Smooth muscle cell (in vitro differentiated cells): ENCODE measurements around the gene USHBP1. TPM values are rescaled to one million over a fixed set of nuclear protein-coding genes. Genes with fewer than 3 reads are reported as not detected.
A peak's percentile ranks its signal among the peaks of the same experiment; 100 is the strongest.

Source experiments
- DNase-seq: peaks from one replicate; lab custom pipeline; 2025; ENCODE audit not compliant: unreplicated experiment; lab: John Stamatoyannopoulos, UW
- H2AFZ ChIP-seq: fragments of 200-600 bp; sonication (generic); 2 replicates; pipeline ENCODE4 v1.6.0; 2016; ENCODE audit warnings: antibody characterized with exemption, low read depth, mild to moderate bottlenecking
- H3F3A ChIP-seq: fragments of 200-600 bp; sonication (generic); 2 replicates; pipeline ENCODE4 v1.6.0; 2017; ENCODE audit warnings: antibody characterized with exemption, low read depth
- H3K27ac ChIP-seq: fragments of 200-600 bp; sonication (generic); 2 replicates; pipeline ENCODE4 v1.5.1; 2016; ENCODE audit warnings: low read depth, mild to moderate bottlenecking
- H3K27me3 ChIP-seq: fragments of 200-600 bp; sonication (generic); 2 replicates; pipeline ENCODE4 v1.6.1; 2016; ENCODE audit warnings: low read depth, mild to moderate bottlenecking
- H3K36me3 ChIP-seq: fragments of 200-600 bp; sonication (generic); 2 replicates; pipeline ENCODE4 v1.5.1; 2016; ENCODE audit warnings: low read depth
- H3K4me1 ChIP-seq: fragments of 200-600 bp; sonication (generic); 2 replicates; pipeline ENCODE4 v1.5.1; 2016; ENCODE audit warnings: low read depth
- H3K4me2 ChIP-seq: fragments of 200-600 bp; sonication (generic); 2 replicates; pipeline ENCODE4 v1.6.0; 2016; ENCODE audit warnings: mild to moderate bottlenecking
- H3K4me3 ChIP-seq: fragments of 200-600 bp; sonication (generic); 2 replicates; pipeline ENCODE4 v1.5.1; 2016; ENCODE audit warnings: mild to moderate bottlenecking
- H3K79me2 ChIP-seq: fragments of 200-600 bp; sonication (generic); 2 replicates; pipeline ENCODE4 v1.6.0; 2016; ENCODE audit warnings: low read depth, mild to moderate bottlenecking
- H3K9ac ChIP-seq: fragments of 200-600 bp; sonication (generic); 2 replicates; pipeline ENCODE4 v1.6.0; 2016; ENCODE audit warnings: low read depth
- H3K9me3 ChIP-seq: fragments of 200-600 bp; sonication (generic); replicated peaks from 2 replicates; pipeline ENCODE4 v1.5.1; 2016; ENCODE audit warnings: low read depth
- H4K20me1 ChIP-seq: fragments of 200-600 bp; sonication (generic); 2 replicates; pipeline ENCODE4 v1.6.0; 2016; ENCODE audit warnings: low read depth
- CTCF ChIP-seq: fragments of 200-600 bp; sonication (generic); IDR thresholded peaks from 2 replicates; pipeline ENCODE4 v1.5.1; 2017; ENCODE audit warnings: borderline replicate concordance, mild to moderate bottlenecking, antibody characterized with exemption; ENCODE audit not compliant: insufficient read depth, poor library complexity, severe bottlenecking
- WGBS: methylation state at CpG from one replicate; pipeline ENCODE4 v1.1.7; 2016; ENCODE audit warnings: low lambda C conversion rate; 5-methylcytosine and 5-hydroxymethylcytosine counted together
- polyA plus RNA-seq: library from polyadenylated mRNA; unstranded; fragments of >200 nt; fragmentation: Nextera tagmentation; extraction: Ambion mirVana; gene quantifications from 2 replicates; pipeline ENCODE4 v1.2.1, GENCODE V29; 2016
- total RNA-seq: library from RNA; depleted of rRNA; stranded (reverse); fragments of >200 nt; gene quantifications from 2 replicates; pipeline ENCODE4 v1.2.3, GENCODE V29; 2014

USHBP1 gene
- total and polyA plus RNA-seq, 2 experiments from 2014 or later: not detected

GRCh38 chr19:17254636-17255035 lies 9.9 kb downstream of the USHBP1 start:
- Histone ChIP-seq H3F3A (no peaks in the 10 kb centered on the region), H3K36me3 (no peaks in the 10 kb centered on the region), H3K4me3 (no peak overlapping the region), H3K79me2 (no peaks in the 10 kb centered on the region), H3K9ac (no peak overlapping the region), H3K9me3 (no peaks in the 10 kb centered on the region), H2AFZ (no peak overlapping the region), H3K27ac (no peak overlapping the region), H3K27me3 (no peaks in the 10 kb centered on the region), H3K4me1 (no peaks in the 10 kb centered on the region), H4K20me1 (no peaks in the 10 kb centered on the region), H3K4me2 (no peak overlapping the region)
- no peak for TF ChIP-seq CTCF
- 91% methylated on average over 10 of the region's 10 CpGs for WGBS
- no peak for DNase-seq

GRCh38 chr19:17249887-17250548 lies 14.5 kb downstream of the USHBP1 start:
- Histone ChIP-seq H3K36me3 (no peaks in the 10 kb centered on the region), H3K4me1 (peaks cover 24% of the 10 kb centered on the region), H3K4me3 (no peak overlapping the region), H4K20me1 (no peaks in the 10 kb centered on the region), H3K9ac (no peak overlapping the region), H3K27ac (peak overlapping the region; percentile 73), H3K9me3 (no peaks in the 10 kb centered on the region), H3F3A (no peaks in the 10 kb centered on the region), H3K79me2 (peaks cover 2% of the 10 kb centered on the region), H3K27me3 (no peaks in the 10 kb centered on the region), H3K4me2 (no peak overlapping the region), H2AFZ (no peak overlapping the region)
- no peak for DNase-seq
- no peak for TF ChIP-seq CTCF
- 96% methylated on average over 15 of the region's 15 CpGs for WGBS

GRCh38 chr19:17248011-17248776 lies 16.4 kb downstream of the USHBP1 start:
- Histone ChIP-seq H3F3A (no peaks in the 10 kb centered on the region), H3K4me1 (peaks cover 24% of the 10 kb centered on the region), H3K4me3 (no peak overlapping the region), H3K36me3 (no peaks in the 10 kb centered on the region), H2AFZ (no peak overlapping the region), H3K79me2 (peaks cover 21% of the 10 kb centered on the region), H3K4me2 (peak overlapping the region; percentile 22), H3K27ac (peak overlapping the region; percentile 80), H3K9me3 (no peaks in the 10 kb centered on the region), H4K20me1 (peaks cover 10% of the 10 kb centered on the region), H3K27me3 (no peaks in the 10 kb centered on the region), H3K9ac (no peak overlapping the region)
- WGBS: 55% methylated on average over 21 of the region's 21 CpGs
- TF ChIP-seq CTCF: no peak
- no peak for DNase-seq
